MM.1S (cell line): ENCODE measurements around the gene DIS3L2.
"Not testable (repeated sequence)": the region's sequence is repeated elsewhere in the genome, so short reads cannot be mapped to it uniquely, and the experiment has no call there.

Experiments
- DNase-seq: peaks from one replicate; pipeline ENCODE4 v3.0.0-alpha.2; 2015
- H2AFZ ChIP-seq: fragments of 300-600 bp; sonication (generic); 2 replicates; pipeline ENCODE4 v1.6.0; 2016; ENCODE audit warnings: antibody characterized with exemption, low read length
- H3F3A ChIP-seq: fragments of 300-600 bp; sonication (generic); 2 replicates; pipeline ENCODE4 v1.6.1; 2016; ENCODE audit warnings: mild to moderate bottlenecking, antibody characterized with exemption, low read length, moderate library complexity, mixed read lengths; ENCODE audit not compliant: insufficient read depth
- H3K27ac ChIP-seq: fragments of 300-600 bp; sonication (generic); 2 replicates; pipeline ENCODE4 v1.5.1; 2016; ENCODE audit warnings: mild to moderate bottlenecking, low read length
- H3K27me3 ChIP-seq: fragments of 300-600 bp; sonication (generic); replicated peaks from 2 replicates; pipeline ENCODE4 v1.6.0; 2016; ENCODE audit warnings: low read length; ENCODE audit not compliant: insufficient read depth
- H3K36me3 ChIP-seq: fragments of 300-600 bp; sonication (generic); replicated peaks from 2 replicates; pipeline ENCODE4 v1.6.1; 2016; ENCODE audit warnings: mild to moderate bottlenecking, low read length, mixed read lengths; ENCODE audit not compliant: insufficient read depth
- H3K4me1 ChIP-seq: fragments of 300-600 bp; sonication (generic); 2 replicates; pipeline ENCODE4 v1.6.1; 2016; ENCODE audit warnings: low read length, mixed read lengths
- H3K4me2 ChIP-seq: fragments of 300-600 bp; sonication (generic); 2 replicates; pipeline ENCODE4 v1.6.0; 2016; ENCODE audit warnings: low read depth, low read length
- H3K4me3 ChIP-seq: fragments of 300-600 bp; sonication (generic); 2 replicates; pipeline ENCODE4 v1.5.1; 2016; ENCODE audit warnings: low read length, mixed read lengths
- H3K79me2 ChIP-seq: fragments of 300-600 bp; sonication (generic); 2 replicates; pipeline ENCODE4 v1.6.1; 2016; ENCODE audit warnings: mixed run types, low read length, mixed read lengths
- H3K9ac ChIP-seq: fragments of 300-600 bp; sonication (generic); 2 replicates; pipeline ENCODE4 v1.6.1; 2016; ENCODE audit warnings: low read length, mixed read lengths
- H3K9me2 ChIP-seq: fragments of 300-600 bp; sonication (generic); replicated peaks from 2 replicates; pipeline ENCODE4 v1.6.1; 2016; ENCODE audit warnings: mild to moderate bottlenecking, low read length, mixed read lengths; ENCODE audit not compliant: insufficient read depth
- H3K9me3 ChIP-seq: fragments of 300-600 bp; sonication (generic); replicated peaks from 2 replicates; pipeline ENCODE4 v1.6.1; 2016; ENCODE audit warnings: mild to moderate bottlenecking, low read length, mixed read lengths; ENCODE audit not compliant: insufficient read depth
- H4K20me1 ChIP-seq: fragments of 300-600 bp; sonication (generic); 2 replicates; pipeline ENCODE4 v1.6.1; 2016; ENCODE audit warnings: mild to moderate bottlenecking, low read length, moderate library complexity, mixed read lengths; ENCODE audit not compliant: insufficient read depth
- EZH2 ChIP-seq: fragments of 300-600 bp; sonication (generic); optimal IDR thresholded peaks from 2 replicates; pipeline ENCODE3; 2017; ENCODE audit warnings: low read depth, mild to moderate bottlenecking, antibody characterized with exemption, low read length, mixed read lengths
- EZH2phosphoT487 ChIP-seq: fragments of 300-600 bp; sonication (generic); IDR thresholded peaks from 2 replicates; pipeline ENCODE4 v1.6.1; 2018; ENCODE audit warnings: antibody characterized with exemption, low read length
- TF ChIP-seq, protein P1 (sequence below): fragments of 300-600 bp; sonication (generic); IDR thresholded peaks from 2 replicates; pipeline ENCODE4 v1.5.1; 2016; ENCODE audit warnings: antibody characterized with exemption, low read length, mixed read lengths

Gene DIS3L2

GRCh38 chr2:232174662-232175061 lies 213.1 kb downstream of the DIS3L2 start:
- Histone ChIP-seq H3K9me3 (no peaks in the 10 kb centered on the region), H3K9me2 (no peaks in the 10 kb centered on the region), H3K79me2 (0 out of 2 replicates have a peak, but pooled peaks cover 3% of the 10 kb centered on the region), H3K9ac (no peak overlapping the region), H3K4me1 (peaks cover 33% of the 10 kb centered on the region), H2AFZ (no peak overlapping the region), H3K27ac (no peak overlapping the region), H3K4me3 (no peak overlapping the region), H3K4me2 (no peak overlapping the region), H3F3A (no peaks in the 10 kb centered on the region; the same call in 1 of the 2 replicates), H4K20me1 (no peaks in the 10 kb centered on the region), H3K36me3 (no peaks in the 10 kb centered on the region), H3K27me3 (no peaks in the 10 kb centered on the region)
- TF ChIP-seq, protein P1, sequence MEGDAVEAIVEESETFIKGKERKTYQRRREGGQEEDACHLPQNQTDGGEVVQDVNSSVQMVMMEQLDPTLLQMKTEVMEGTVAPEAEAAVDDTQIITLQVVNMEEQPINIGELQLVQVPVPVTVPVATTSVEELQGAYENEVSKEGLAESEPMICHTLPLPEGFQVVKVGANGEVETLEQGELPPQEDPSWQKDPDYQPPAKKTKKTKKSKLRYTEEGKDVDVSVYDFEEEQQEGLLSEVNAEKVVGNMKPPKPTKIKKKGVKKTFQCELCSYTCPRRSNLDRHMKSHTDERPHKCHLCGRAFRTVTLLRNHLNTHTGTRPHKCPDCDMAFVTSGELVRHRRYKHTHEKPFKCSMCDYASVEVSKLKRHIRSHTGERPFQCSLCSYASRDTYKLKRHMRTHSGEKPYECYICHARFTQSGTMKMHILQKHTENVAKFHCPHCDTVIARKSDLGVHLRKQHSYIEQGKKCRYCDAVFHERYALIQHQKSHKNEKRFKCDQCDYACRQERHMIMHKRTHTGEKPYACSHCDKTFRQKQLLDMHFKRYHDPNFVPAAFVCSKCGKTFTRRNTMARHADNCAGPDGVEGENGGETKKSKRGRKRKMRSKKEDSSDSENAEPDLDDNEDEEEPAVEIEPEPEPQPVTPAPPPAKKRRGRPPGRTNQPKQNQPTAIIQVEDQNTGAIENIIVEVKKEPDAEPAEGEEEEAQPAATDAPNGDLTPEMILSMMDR: no peak
- TF ChIP-seq EZH2 (no peak), EZH2phosphoT487 (no peak)
- DNase-seq: no peak

- H3K9me3 ChIP-seq, H3K9me2 ChIP-seq, DNase-seq, H3K4me2 ChIP-seq, H3K36me3 ChIP-seq, H3K79me2 ChIP-seq, H4K20me1 ChIP-seq, H2AFZ ChIP-seq, H3K27me3 ChIP-seq, H3K9ac ChIP-seq, H3F3A ChIP-seq, H3K4me3 ChIP-seq, H3K27ac ChIP-seq: not testable (repeated sequence)
- H3K4me1 ChIP-seq: peaks cover 14% of the 10 kb centered on the region
Observed at GRCh38 chr2:232176587-232176986, 215.1 kb downstream of the DIS3L2 start.

DNA sequence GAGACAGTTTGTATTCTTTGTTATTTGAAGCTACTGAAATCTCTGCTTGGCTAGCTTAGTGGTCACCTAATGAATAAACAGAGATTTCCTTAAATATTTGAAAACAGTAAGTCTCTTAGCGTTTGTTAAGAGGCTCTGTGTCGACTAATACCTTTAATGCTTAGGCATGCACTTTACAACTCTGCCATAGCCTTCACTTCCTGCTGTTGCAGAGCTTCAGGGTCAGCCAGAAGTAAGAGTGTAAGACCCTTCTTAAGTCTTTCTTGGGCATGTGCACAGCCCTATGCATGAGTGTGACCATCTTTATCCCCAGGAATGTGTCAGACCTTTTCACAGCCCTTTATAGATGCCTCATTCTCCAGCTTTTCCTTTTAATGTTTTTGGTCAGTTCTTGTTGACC lies 221.8 kb downstream of the DIS3L2 start:
- no peak for DNase-seq
- Histone ChIP-seq H3K36me3 (no peaks in the 10 kb centered on the region), H2AFZ (no peak overlapping the region), H4K20me1 (no peaks in the 10 kb centered on the region), H3K4me3 (no peak overlapping the region), H3K27me3 (no peaks in the 10 kb centered on the region), H3K9me3 (no peaks in the 10 kb centered on the region), H3K27ac (no peak overlapping the region), H3K4me2 (no peak overlapping the region), H3F3A (no peaks in the 10 kb centered on the region), H3K9ac (no peak overlapping the region), H3K79me2 (no peaks in the 10 kb centered on the region), H3K9me2 (no peaks in the 10 kb centered on the region), H3K4me1 (no peaks in the 10 kb centered on the region)
- TF ChIP-seq, protein P1: no peak
- TF ChIP-seq EZH2phosphoT487 (no peak), EZH2 (no peak)

DNA sequence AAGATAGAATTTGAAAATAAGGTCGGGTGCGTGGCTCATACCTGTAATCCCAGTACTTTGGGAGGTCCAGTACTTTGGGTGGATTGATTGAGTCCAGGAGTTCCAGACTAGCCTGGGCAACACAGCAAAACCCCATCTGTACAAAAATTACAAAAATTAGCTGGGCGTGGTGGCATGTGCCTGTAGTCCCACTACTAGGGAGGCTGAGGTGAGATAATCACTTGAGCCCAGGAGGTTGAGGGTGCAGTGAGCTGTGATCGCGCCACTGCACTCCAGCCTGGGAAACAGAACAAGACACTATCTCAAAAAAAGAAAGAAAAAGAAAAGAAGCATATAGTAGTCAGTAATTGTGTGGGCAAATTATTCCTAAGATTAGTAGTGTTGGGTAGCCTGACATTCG lies 222.8 kb downstream of the DIS3L2 start:
- Histone ChIP-seq H3K27me3 (no peaks in the 10 kb centered on the region), H3F3A (no peaks in the 10 kb centered on the region), H3K27ac (no peak overlapping the region), H3K4me3 (no peak overlapping the region), H3K4me1 (no peaks in the 10 kb centered on the region), H2AFZ (no peak overlapping the region), H3K9ac (no peak overlapping the region), H3K79me2 (no peaks in the 10 kb centered on the region), H3K9me2 (no peaks in the 10 kb centered on the region), H3K36me3 (no peaks in the 10 kb centered on the region), H4K20me1 (no peaks in the 10 kb centered on the region), H3K9me3 (no peaks in the 10 kb centered on the region), H3K4me2 (no peak overlapping the region)
- TF ChIP-seq EZH2phosphoT487 (no peak), EZH2 (no peak)
- TF ChIP-seq, protein P1: no peak
- DNase-seq: no peak
